Esophagus squamous epithelium (tissue), 5 donors: ENCODE results near the gene GFI1B. TPM values are rescaled to one million over a fixed set of nuclear protein-coding genes. Genes with fewer than 3 reads are reported as not detected.

Experiments
- DNase-seq: peaks from one replicate; lab custom pipeline; 2025; lab: John Stamatoyannopoulos, UW
- H3K27ac ChIP-seq, 4 donors: fragments of 200-600 bp; sonication (generic); one replicate each; pipeline ENCODE4 v1.5.1; 2016 to 2019; ENCODE audit warnings: mild to moderate bottlenecking in 1 of 4
- H3K27me3 ChIP-seq, 4 donors: fragments of 200-600 bp; sonication (generic); 1 replicate in 3 of 4; 2 replicates in 1 of 4; pipeline versions ENCODE4 v1.5.1 to v1.6.0; 2017 to 2021; ENCODE audit warnings: antibody characterized with exemption in 1 of 4
- H3K36me3 ChIP-seq, 3 donors: fragments of 200-600 bp; sonication (generic); one replicate each; pipeline ENCODE4 v1.5.1; 2016 to 2019
- H3K4me1 ChIP-seq, 3 donors: fragments of 200-600 bp; sonication (generic); one replicate each; pipeline ENCODE4 v1.5.1; 2017 to 2019
- H3K4me3 ChIP-seq, 4 donors: fragments of 200-600 bp; sonication (generic); 1 replicate in 3 of 4; 2 replicates in 1 of 4; pipeline ENCODE4 v1.5.1; 2016 to 2019; ENCODE audit warnings: mild to moderate bottlenecking in 2 of 4, moderate library complexity in 1 of 4
- H3K9me3 ChIP-seq, 3 donors: fragments of 200-600 bp; sonication (generic); one replicate each; pipeline ENCODE4 v1.5.1; 2016 to 2019
- CTCF ChIP-seq, 6 experiments: fragments of 450-650 bp in 4 of 6; fragments of 200-600 bp in 2 of 6; sonication (generic) in 2 of 6; IDR thresholded peaks; one replicate each; pipeline ENCODE4 v1.5.1; 2016 to 2019; ENCODE audit warnings: antibody characterized with exemption in 6 of 6, mild to moderate bottlenecking in 4 of 6, moderate library complexity in 4 of 6
- POLR2A ChIP-seq, 4 donors: fragments of 450-650 bp; IDR thresholded peaks; one replicate each; pipeline ENCODE4 v1.6.1; 2017; ENCODE audit warnings: antibody characterized with exemption in 4 of 4, mild to moderate bottlenecking in 4 of 4, moderate library complexity in 3 of 4
- WGBS, 2 donors: methylation state at CpG; one replicate each; pipeline ENCODE4 v1.1.5; 2018; 5-methylcytosine and 5-hydroxymethylcytosine counted together
- intact Hi-C: fragments of 100-400 bp; cut with DNase I; formaldehyde crosslinking; loops from one replicate; pipeline ENCODE4 v1.15.0; 2022
- total RNA-seq, 4 donors: library from RNA; depleted of rRNA; stranded (reverse); fragments of >200 nt; gene quantifications; one replicate each; pipeline ENCODE4 v1.1.0, GENCODE V29; 2016
- donor health status: DM: yes; HTN: yes; CAD: no.

The GFI1B gene
- total RNA-seq, 4 donors from 2014 or later, result 0.57 TPM; not detected in 3

- Histone ChIP-seq H3K27me3 (peaks cover 0 to 67% (median 0%) of the 10 kb centered on the region in 4 donors), H3K4me1 (peaks cover 0 to 10% (median 0%) of the 10 kb centered on the region in 3 donors), H3K27ac (no peak overlapping the region), H3K9me3 (no peaks in the 10 kb centered on the region), H3K36me3 (no peaks in the 10 kb centered on the region), H3K4me3 (no peak overlapping the region)
- intact Hi-C loops, result no loop called here
- WGBS, 2 donors, result 35 to 65% methylated on average over 7 to 13 of the region's 20 CpGs
- no peak for DNase-seq
- TF ChIP-seq CTCF (IDR thresholded peaks at IDR 0.05) (no peak), POLR2A (IDR thresholded peaks at IDR 0.05) (no peak)
Measured at GRCh38 chr9:132984202-132985070, 5.9 kb downstream of the GFI1B start.

DNA sequence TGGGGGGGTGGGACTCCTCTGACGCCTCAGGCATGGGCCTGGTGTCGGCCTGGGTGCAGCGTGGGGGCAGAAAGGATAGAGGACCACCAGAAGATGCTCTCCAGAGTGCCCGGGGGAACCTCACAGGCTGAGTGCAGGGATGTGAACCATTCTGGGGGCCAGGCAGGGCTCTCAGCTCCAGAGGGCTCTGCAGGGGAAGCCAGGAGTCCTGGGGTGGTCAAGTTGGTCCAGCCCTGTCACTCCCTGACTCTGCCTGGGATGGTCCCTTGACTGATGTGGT lies 6.5 kb downstream of the GFI1B start:
- Histone ChIP-seq H3K4me1 (peaks cover 0 to 10% (median 0%) of the 10 kb centered on the region in 3 donors), H3K36me3 (no peaks in the 10 kb centered on the region), H3K4me3 (no peak overlapping the region), H3K27ac (no peak overlapping the region), H3K9me3 (no peaks in the 10 kb centered on the region), H3K27me3 (peaks cover 0 to 66% (median 0%) of the 10 kb centered on the region in 4 donors)
- intact Hi-C loops, result no loop called here
- no peak for DNase-seq
- TF ChIP-seq CTCF (IDR thresholded peaks at IDR 0.05), result no peak
- no peak for TF ChIP-seq POLR2A (IDR thresholded peaks at IDR 0.05)
- no CpG with 5 or more reads among the region's 4 CpGs for WGBS, 2 donors

DNA sequence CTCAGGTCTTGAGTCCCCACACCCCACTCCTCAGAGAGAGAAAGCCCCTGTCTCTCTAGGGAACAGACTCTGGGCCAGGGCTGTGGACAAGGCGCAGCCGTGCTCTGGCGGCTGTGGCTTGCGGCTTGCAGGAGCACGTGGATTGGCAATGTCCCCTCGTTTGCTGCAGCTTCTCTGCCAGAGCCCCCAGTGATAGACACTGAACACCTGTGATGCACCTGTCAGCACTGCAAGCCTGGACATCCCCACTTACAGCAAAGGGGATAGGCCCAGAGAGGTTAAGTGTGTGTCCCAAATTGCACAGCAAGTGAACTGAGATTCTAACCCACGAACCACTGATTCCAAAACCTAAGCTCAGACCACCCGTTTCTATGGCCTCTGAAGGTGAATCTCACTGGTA lies 7.0 kb downstream of the GFI1B start:
- Histone ChIP-seq H3K4me3 (no peak overlapping the region), H3K9me3 (no peaks in the 10 kb centered on the region), H3K4me1 (peaks cover 0 to 10% (median 0%) of the 10 kb centered on the region in 3 donors), H3K27ac (no peak overlapping the region), H3K27me3 (peaks cover 0 to 61% (median 0%) of the 10 kb centered on the region in 4 donors), H3K36me3 (no peaks in the 10 kb centered on the region)
- intact Hi-C loops, result no loop called here
- WGBS, 2 donors, result 28% methylated on average over 3 of the region's 8 CpGs; no CpG with 5 or more reads in 1 of the 2 donors
- no peak for DNase-seq
- TF ChIP-seq CTCF (IDR thresholded peaks at IDR 0.05) (no peak), POLR2A (IDR thresholded peaks at IDR 0.05) (no peak)

- peaks cover 0 to 61% (median 0%) of the 10 kb centered on the region in 4 donors for H3K27me3 ChIP-seq
- H3K36me3 ChIP-seq, result no peaks in the 10 kb centered on the region
- no peak overlapping the region for H3K4me3 ChIP-seq
- TF ChIP-seq POLR2A (IDR thresholded peaks at IDR 0.05), result no peak
- no peak for TF ChIP-seq CTCF (IDR thresholded peaks at IDR 0.05)
- H3K9me3 ChIP-seq, result no peaks in the 10 kb centered on the region
- no peak overlapping the region for H3K27ac ChIP-seq
- intact Hi-C loops, result no loop called here
- no peak for DNase-seq
- whole genome bisulfite sequencing, 2 donors, result 71 to 82% methylated on average over 13 of the region's 13 CpGs
- H3K4me1 ChIP-seq, result peaks cover 0 to 10% (median 0%) of the 10 kb centered on the region in 3 donors
Measured at GRCh38 chr9:132986114-132986513, 7.6 kb downstream of the GFI1B start.
